HUDEP-2 (cell line): Measurements from ENCODE around the gene C19orf44.
"Not testable (repeated sequence)": the region's sequence is repeated elsewhere in the genome, so short reads cannot be mapped to it uniquely, and the experiment has no call there.

Source experiments
- DNase-seq, 76 experiments: peaks; one replicate each; lab custom pipeline; 2025; ENCODE audit not compliant: unreplicated experiment in 76 of 76; lab: John Stamatoyannopoulos, UW

Gene C19orf44

DNA sequence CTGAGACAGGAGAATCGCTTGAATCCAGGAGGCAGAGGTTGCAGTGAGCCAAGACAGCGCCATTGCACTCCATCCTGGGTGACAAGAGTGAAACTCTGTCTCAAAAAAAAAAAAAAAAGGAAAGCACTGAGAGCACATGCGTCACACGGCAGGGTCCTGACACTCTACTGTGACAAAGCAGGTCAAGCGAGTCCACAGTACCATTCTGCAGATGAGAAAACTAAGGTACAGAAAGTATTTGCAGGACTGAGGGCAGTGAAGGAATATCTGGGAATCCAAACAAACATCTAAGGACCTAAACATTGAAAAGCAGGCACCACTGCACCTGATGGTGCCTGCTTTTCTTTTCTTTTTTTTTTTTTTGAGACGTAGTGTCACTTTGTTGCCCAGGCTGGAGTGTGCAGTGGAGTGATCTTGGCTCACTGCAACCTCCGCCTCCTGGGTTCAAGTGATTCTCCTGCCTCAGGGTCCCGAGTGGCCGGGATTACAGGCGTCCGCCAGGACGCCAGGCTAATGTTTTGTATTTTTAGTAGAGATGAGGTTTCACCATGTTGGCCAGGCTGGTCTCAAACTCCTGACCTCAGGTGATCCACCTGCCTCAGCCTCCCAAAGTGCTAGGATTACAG is 29.3 kb upstream of the C19orf44 start:
- not testable (repeated sequence) for DNase-seq

DNA sequence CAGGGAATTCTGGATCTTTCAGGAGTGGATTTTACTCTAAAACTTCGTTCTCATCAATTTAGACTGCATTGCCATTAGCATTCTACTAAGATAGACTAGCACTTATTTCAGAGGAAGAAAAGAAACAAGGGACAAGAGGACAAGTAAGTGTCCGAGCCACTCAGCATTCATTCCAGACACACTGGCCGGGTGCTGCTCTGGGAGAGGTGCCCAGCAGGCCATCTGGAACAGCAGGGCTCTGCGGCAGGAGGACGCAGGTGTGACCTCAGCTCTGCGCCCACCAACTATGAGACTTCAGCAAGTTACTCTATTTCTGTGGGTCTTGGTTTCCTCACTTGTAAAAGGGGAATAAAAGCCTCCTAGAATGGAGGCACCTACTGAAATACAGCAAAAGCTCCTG is 28.6 kb upstream of the C19orf44 start:
- DNase-seq = no peak

DNA sequence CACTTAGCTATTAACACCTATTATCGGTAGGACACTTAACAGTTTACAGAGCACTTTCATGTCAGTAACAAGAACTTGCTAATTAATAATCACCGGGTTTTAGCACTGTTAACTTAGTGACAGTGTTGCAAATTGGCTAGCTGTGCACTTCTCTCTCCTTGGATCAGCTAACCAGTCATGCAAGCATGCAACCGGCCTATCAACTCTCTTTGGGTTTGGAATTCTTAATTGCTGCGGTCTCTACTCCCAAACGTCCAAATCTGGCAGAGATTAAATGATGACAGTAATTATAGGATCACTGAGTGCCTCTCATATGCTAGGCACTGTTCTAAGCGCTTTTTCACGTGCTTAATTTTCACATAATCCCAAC is 25.7 kb upstream of the C19orf44 start:
- DNase-seq = no peak

DNA sequence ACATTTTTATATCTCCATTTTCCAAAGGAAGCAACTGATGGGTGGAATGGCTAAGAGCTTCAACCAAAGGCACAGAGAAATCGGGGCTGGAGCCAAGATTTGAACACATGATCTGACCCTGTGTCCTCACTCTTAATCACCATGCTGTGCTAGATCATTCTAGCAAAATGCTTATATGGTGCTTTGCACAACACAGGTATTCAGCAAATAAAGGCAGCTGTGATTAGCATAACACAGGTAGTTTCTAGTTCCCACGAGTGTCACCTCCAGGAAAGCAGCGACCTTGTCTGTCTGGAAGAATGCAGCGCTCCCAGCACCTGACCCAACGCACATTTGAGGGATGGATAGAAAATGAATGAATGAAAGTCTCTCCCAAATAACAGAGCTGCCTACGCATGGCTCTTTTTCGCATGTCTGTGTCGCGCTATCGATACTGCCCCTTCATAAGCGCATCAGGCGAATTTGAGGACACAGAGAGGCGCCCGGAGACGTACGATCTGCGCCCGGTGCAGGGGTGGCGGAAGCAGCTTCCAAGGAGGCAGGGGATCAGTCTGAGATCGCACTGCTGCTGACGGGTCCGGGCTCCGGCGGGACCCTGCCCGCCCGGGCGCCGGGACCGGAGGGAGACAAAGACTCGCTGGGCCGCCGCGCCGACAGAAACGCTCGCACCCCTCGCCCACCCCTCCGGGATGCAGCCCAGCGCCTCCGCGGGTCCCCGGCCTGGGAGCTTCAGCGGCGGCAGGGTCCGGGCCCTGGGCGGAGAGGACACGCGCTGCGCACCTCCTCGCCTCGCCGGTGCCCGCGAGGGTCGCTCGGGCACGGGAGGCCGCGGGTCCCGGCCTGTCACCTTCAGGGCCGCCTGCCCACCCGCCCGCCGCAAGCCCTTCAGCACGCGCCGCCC is 25.0 kb upstream of the C19orf44 start:
- DNase-seq = peak in 23 of 76 experiments; percentile 13 to 51 (median 27)

DNA sequence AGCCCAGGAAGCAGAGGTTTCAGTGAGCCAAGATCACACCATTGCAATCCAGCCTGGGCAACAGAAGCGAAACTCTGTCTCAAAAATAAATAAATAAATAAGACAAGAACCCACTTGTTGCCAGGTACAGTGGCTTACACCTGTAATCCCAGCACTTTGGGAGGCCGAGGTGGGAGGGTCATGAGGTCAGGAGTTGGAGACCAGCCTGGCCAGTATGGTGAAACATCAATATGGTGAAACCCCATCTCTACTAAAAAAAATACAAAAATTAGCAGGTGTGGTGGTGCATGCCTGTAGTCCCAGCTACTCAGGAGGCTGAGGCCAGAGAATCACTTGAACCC is 23.7 kb upstream of the C19orf44 start:
- DNase-seq = not testable (repeated sequence)

DNA sequence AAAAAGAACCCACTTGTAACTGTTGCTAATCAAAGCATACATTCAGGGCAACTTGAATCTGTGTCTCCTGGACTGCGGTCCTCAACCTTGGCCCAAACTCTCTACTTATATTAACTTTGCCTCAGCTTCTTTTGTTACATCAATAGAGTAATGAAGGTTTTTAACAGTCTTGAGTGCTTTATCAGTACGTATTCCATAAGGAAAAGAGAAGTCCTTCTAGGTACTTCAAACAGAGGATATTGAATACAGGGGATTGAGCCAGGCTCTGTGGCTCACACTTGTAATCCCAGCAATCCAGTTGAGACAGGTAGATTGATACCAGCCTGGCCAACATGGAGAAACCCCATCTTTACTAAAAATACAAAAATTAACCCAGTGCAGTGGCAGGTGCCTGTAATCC is 23.2 kb upstream of the C19orf44 start:
- no peak for DNase-seq

DNA sequence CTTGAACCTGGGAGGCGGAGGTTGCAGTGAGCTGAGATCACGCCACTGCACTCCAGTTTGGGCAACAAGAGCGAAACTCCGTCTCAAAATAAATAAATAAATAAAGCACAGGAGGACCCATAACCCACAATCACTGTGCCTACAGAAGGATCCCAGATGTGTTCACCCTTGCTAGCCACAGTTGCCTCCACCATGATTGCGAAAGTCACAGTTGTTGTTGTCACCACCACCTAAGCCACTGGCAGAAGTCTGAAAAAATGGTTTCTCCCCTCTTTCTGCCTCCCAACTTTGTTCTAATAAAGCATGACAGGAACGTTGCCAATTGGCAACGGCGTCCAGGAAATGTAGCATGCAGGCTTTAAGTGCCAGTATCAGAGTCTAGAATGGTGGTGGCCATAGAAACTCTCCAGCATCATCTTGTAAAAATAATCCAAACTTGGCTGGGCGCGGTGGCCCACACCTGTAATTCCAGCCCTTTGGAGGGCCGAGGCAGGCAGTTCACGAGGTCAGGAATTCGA is 22.3 kb upstream of the C19orf44 start:
- no peak for DNase-seq

DNA sequence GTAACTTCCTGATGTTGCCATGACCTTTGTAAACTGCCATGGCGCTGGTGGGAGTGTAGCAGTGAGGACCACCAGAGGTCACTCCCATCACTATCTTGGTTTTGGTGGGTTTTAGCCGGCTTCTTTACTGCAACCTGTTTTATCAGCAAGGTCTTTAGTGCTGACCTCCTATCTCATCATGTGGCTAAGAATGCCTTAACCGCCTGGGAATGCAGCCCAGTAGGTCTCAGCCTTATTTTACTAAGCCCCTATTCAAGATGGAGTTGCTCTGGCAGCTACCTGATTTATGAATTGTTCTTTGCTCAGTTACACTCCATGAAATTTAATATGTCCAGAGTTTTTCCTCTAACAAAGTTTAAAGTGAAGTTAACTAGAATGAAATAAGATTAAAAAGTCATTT is 19.8 kb upstream of the C19orf44 start:
- peak in 21 of 76 experiments; percentile 13 to 52 (median 29) for DNase-seq

DNA sequence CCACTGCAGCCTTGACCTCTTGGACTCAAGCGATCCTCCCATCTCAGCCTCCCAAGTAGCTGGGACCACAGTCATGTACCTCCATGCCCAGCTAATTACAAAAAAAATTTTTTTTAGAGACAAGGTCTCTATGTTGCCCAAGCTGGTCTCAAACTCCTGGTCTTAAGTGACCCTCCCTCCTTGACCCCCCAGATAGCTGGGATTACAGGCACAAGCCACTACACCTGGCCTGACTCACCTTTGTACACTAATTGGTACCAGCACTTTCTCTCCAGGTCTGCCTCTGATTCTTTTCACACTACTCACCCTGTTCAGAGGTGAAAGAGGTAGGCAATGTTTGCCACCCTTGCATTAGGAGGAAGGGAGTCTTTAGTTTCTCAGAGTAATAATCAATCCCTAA is 18.9 kb upstream of the C19orf44 start:
- DNase-seq = no peak

DNA sequence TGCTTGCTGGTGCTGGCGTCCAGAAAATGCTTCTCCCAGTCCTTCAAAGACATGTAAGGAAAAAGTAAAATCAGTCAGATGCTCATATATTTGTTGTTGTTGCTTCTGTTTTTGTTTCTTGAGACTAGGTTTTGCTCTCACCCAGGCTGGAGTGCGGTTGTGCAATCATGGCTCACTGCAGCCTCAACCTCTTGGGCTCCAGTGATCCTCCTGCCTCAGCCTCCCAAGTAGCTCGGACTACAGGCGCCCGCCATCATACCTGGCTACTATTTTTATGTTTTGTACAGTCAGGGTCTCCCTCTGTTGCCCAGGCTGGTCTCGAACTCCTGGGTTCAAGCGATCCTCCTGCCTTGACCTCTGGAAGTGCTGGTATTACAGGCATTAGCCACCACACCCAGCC is 13.4 kb upstream of the C19orf44 start:
- no peak for DNase-seq

DNA sequence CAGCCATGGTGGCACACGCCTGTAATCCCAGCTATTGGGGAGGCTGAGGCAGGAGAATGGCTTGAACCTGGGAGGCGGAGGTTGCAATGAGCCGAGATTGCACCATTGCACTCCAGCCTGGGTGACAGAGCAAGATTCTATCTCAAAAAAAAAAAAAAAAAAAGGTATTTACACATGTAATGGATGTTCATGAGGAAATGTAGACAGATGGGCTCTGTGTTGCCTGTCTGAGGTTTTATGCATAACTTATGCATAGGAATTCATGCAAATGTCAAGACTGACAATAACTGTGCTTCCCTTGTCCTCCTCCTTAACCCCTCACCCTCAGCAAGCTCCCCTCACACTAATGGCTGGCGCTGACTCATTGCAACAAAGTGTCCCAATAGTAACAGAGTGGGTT is 9.7 kb upstream of the C19orf44 start:
- not testable (repeated sequence) for DNase-seq

DNA sequence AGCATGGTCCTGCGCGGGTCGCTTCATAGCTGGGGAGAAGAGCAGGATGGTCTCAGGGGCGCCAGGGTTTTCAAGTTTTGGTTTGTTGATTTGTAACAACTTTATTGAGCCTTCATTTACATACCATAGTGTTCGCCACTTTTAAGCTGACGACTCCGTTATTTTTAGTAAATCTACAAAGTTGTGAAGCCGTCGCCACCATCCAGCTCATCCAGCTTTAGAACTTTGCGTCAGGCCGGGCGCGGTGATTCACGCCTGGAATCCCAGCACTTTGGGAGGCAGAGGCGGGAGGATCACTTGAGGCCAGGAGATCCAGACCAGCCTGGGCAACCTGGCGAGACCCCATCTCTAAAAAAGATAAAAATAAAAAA is 404 bp downstream of the C19orf44 start:
- DNase-seq = no peak

DNA sequence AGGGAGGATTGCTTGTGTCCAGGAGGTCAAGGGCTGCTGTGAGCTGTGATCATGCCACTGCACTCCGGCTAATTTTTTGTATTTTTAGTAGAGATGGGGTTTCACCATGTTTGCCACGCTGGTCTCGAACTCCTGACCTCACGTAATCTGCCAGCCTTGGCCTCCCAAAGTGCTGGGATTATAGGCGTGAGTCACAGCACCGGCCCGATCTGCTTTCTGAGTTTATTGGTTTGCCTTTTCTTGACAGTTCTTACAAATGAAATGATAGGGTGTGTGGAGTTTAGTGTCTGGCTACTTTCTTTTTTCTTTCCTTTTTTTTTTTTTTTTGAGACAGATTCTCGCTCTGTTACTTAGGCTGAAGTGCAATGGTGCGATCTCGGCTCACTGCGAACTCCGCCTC is 848 bp downstream of the C19orf44 start:
- DNase-seq = no peak

DNA sequence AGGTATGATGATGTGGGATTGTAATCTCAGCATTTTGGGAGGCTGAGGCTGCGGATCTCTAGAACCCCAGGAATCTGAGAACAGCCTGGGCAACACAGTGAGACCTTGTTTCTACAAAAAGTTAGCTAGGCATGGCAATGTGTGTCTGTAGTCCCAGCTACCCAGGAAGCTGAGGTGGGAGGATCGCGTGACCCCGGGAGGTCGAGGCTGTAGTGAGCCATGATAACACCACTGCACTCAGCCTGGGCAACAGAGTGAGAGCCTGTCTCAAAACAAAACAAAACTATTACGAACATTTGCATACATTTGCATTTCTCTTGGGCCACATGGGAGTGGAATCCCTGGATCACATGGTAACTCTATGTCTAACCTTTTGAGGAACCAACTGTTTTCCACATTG is 1.6 kb downstream of the C19orf44 start:
- DNase-seq = no peak

DNA sequence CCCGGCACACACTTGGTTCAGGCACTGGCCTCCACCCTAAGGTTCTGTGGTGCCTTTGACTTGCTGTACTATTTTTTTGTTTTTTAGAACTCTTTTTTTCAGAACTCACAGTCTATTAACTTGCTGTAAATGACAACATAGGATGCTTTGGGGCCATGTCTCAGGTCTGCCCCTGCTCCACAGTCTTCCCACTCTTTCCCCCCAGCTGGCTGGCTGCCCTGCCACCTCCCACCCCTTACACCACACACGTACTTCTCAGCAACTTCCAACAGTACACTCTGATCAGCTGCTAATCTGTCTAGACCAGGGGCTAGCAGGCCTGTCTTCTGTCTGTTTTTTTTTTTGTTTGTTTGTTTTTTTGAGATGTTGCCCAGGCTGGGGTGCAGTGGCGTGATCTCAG is 8.1 kb downstream of the C19orf44 start:
- no peak for DNase-seq

DNA sequence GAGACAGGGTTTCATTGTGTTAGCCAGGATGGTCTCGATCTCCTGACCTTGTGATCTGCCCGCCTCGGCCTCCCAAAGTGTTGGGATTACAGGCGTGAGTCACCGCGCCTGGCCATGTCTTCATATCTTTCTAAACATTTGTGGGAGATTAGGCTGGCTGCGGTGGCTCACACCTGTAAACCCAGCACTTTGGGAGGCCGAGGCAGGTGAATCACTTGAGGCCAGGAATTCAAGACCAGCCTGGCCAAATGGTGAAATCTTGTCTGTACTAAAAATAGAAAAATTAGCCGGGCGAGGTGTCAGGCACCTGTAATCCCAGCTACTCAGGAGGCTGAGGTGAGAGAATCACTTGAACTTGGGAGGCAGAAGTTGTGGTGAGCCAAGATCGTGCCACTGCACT is 10.0 kb downstream of the C19orf44 start:
- DNase-seq = not testable (repeated sequence)

DNA sequence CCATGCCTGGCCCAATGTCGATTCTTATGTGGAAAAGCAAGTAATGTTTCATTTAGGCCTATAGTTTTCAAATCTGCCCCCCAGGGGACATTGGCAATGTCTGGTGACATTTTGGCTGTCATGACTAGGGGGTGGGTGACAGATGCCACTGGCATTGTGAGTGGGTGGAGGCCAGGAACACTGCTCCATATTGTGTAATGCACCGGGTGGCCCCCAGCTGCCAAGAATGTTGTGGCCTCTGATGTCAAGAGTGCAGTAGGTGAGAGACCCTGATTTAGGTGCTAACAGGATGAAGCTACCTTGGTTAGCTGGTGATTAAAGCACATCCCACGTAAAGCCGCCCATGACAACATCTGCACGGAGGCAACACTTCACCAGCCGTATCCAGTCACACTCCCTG is 10.8 kb downstream of the C19orf44 start:
- no peak for DNase-seq

DNA sequence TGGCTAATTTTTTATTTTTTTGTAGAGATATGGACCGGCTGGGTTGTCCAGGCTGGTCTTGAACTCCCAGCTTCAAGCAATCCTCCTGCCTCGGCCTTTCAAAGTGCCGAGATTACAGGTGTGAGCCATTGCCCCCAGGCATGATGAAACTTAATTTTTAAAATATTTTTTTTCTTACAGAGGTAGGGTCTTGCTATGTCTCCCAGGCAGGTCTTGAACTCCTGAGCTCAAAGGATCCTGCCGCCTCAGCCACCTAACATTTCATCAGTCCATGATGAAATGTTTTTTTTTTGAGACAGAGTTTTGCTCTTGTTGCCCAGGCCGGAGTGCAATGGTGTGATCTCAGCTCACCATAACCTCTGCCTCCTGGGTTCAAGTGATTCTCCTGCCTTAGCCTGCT is 12.4 kb downstream of the C19orf44 start:
- no peak for DNase-seq

DNA sequence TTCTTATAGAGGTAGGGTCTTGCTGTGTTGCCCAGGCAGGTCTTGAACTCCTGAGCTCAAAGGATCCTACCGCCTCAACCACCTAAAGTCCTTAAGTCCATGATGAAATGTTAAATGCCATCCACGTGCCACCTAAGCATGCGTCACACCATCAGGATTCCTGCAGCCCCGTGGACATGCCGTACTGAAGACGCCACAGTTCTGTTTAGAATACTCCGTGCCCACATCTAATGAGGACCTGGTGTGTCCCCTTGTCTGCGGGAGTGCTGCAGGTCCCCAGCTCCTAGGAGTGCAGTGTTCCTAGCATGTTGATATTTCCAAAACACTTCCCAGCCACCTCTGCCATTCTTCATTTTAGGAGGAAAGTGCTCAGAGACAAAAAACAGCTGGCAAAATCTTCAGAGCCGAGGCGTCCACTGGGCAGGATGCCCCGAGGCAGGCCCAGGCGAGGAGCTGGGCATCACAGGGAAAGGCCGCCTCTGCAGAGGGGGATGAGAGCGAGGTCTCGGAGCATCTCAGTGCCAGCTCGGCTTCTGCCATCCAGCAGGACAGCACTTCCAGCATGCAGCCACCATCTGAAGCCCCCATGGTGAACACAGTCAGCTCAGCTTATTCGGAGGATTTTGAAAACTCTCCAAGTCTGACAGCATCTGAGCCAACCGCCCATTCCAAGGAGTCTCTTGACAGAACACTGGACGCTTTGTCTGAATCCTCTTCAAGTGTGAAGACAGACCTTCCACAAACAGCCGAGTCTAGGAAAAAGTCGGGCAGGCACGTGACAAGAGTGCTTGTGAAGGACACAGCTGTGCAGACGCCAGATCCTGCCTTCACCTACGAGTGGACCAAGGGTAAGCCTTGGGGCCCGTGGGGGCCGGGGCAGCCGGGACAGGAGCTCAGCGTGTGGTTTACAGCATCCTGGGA is 13.2 kb downstream of the C19orf44 start:
- no peak for DNase-seq

DNA sequence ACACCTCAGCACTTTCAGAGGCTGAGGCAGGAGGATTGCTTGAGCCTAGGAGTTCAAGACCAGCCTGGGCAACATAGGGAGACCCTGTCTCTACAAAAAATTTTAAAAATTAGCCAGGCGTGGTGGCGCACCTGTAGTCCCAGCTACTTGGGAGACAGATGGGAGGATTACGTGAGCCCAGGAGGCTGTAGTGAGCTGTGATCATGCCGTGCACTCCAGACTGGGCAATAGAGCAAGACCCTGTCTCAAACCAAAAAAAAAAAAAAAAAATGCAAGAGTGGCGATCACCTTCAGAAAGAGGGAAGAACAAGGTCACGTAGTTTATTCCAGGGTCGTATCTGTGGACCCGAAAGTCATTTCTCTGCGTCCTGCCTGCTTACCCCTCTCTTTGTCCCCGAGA is 16.4 kb downstream of the C19orf44 start:
- DNase-seq = not testable (repeated sequence)

DNA sequence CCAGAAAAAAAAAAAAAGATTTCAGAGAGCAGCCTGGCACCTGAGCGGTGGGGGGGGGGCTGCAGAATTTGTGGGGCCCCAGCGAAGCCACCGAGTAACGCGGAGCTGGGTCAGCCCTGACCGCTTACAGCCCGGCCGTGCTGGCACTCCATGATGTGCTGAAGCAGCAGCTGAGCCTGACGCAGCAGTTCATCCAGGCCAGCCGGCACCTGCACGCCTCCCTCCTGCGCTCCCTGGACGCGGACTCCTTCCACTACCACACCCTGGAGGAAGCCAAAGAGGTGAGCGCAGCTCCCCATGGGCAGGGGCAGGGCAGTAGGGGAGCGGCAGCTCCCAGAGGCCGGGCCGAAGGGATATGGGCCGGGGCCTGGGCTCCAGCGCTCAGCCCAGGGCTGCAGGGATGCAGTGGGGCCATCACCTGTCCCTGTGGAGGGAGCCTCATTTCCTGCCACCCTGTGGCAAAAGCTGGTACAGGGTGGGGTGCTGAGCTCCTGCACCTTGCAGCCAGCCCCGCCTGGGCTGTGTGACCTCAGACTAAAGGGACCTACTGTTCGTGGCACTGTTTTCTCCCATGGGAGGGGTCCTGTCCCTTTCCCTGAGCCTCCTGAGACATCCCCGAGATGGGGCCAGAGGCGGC is 18.3 kb downstream of the C19orf44 start:
- no peak for DNase-seq
